GM19193 (cell line): ENCODE results near the gene ADNP.

Source experiments
- POLR2A ChIP-seq: IDR thresholded peaks from 4 replicates; pipeline ENCODE4 v1.6.1; 2011; ENCODE audit not compliant: insufficient read depth, insufficient read length; ENCODE audit errors: extremely low read depth

Gene ADNP

GRCh38 chr20:50855498-50856474, 75.5 kb downstream of the ADNP start:
- no peak for TF ChIP-seq POLR2A

GRCh38 chr20:50854506-50855249, 76.6 kb downstream of the ADNP start:
- TF ChIP-seq POLR2A, result no peak

- TF ChIP-seq POLR2A, result no peak
Observed at GRCh38 chr20:50852085-50852484, 79.2 kb downstream of the ADNP start.

GRCh38 chr20:50850721-50851286, 80.4 kb downstream of the ADNP start:
- TF ChIP-seq POLR2A, result no peak

GRCh38 chr20:50848846-50849673, 82.2 kb downstream of the ADNP start:
- no peak for TF ChIP-seq POLR2A

GRCh38 chr20:50848341-50848808, 82.9 kb downstream of the ADNP start:
- TF ChIP-seq POLR2A, result no peak

GRCh38 chr20:50845566-50846215, 85.5 kb downstream of the ADNP start:
- TF ChIP-seq POLR2A, result no peak

- TF ChIP-seq POLR2A, result peak; percentile 45
Observed at GRCh38 chr20:50844430-50845100, 86.7 kb downstream of the ADNP start.

- no peak for TF ChIP-seq POLR2A
Observed at GRCh38 chr20:50843331-50844276, 87.6 kb downstream of the ADNP start.

GRCh38 chr20:50842821-50843220, 88.4 kb downstream of the ADNP start:
- no peak for TF ChIP-seq POLR2A
